ENCODE results near the gene AKIRIN2.

DNA sequence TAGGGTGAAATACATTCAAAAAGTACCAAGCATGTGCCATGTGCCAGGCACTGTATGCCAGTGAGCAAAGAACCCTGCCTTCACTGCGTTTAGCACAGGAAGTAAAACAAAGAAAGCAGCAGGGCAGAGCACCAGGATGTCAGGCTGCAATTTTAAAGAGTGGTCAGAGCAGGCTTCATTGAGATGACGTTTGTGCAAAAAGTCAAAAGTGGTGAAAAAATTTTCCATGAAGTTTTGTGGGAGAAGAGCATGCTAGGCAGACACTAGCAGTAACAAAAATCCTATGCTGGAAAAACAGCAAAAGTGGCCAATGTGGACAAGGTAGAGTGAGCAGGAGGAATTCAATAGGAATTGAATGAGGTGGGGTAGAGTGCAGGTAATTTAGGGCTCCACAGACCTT is 31.3 kb downstream of the AKIRIN2 start:
- TF ChIP-seq, protein P1, sequence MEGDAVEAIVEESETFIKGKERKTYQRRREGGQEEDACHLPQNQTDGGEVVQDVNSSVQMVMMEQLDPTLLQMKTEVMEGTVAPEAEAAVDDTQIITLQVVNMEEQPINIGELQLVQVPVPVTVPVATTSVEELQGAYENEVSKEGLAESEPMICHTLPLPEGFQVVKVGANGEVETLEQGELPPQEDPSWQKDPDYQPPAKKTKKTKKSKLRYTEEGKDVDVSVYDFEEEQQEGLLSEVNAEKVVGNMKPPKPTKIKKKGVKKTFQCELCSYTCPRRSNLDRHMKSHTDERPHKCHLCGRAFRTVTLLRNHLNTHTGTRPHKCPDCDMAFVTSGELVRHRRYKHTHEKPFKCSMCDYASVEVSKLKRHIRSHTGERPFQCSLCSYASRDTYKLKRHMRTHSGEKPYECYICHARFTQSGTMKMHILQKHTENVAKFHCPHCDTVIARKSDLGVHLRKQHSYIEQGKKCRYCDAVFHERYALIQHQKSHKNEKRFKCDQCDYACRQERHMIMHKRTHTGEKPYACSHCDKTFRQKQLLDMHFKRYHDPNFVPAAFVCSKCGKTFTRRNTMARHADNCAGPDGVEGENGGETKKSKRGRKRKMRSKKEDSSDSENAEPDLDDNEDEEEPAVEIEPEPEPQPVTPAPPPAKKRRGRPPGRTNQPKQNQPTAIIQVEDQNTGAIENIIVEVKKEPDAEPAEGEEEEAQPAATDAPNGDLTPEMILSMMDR (optimal IDR thresholded peaks at IDR 0.05 in 1 of 3, IDR thresholded peaks at IDR 0.05 in 1 of 3, conservative IDR thresholded peaks at IDR 0.05 in 1 of 3; ENCODE audit: extremely low read depth in 1 of 3, insufficient read depth in 2 of 3, low read length in 3 of 3) = no peak
- no peak for TF ChIP-seq EZH2 (IDR thresholded peaks at IDR 0.05; ENCODE audit: low read length)

Measured in keratinocyte (primary cell).